ENCODE data around the gene TBC1D14. TPM values are rescaled to one million over a fixed set of nuclear protein-coding genes. Genes with fewer than 3 reads are reported as not detected.

Gene TBC1D14
- total and polyA plus RNA-seq, 5 experiments from 2014 or later: 34.8 to 78.2 (median 47.0) TPM

DNA sequence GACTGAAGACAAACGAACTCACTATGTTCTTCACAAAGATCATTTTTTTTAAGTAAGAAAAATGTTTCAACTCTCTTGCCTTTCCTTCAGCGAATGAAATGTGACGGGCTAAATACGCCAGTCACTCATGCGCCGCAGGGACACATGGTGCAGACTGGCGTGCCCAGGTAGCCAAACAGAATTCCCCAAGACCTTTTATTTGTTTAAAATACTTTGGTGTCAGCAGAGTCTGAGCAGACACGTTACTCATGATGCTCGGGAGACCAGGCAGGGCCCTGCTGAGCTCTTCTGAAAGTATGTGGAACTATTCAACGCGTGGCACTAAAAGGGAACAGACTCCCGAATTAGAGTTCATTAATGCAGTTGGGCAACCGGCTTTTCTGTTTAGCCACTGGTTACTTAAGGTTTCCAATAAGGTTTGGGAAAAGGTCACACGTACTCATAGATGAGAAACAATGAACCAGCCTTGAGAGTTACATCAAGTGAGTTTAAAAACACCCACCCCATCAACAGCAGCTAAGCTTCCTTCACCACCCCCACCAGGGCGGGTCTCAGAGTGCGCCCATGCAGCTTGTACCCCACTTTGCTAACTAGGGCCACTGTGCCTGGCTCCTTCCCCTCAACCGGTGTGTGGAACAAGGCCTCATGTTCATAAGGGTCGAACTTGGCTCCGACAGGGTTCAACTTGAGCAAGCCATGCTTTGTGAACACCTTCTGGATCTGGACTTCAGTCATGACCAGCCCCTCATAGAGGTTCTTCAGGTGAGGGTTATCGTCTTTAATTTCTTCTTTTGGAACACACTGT is 150.9 kb downstream of the TBC1D14 start:
- H3K4me3 Mint-ChIP-seq: no peak overlapping the region
- peaks cover 0 to 88% (median 11%) of the 10 kb centered on the region in 3 donors for H3K36me3 Mint-ChIP-seq
- peak overlapping the region in 2 of 10 donors; percentile 7 to 69 for H3K27ac Mint-ChIP-seq
- DNase-seq: no peak
- no peaks in the 10 kb centered on the region for H3K27me3 Mint-ChIP-seq
- POLR2A ChIA-PET: no interaction called here
- H3K4me1 Mint-ChIP-seq: peaks cover 4 to 28% (median 24%) of the 10 kb centered on the region in 4 donors
- no peaks in the 10 kb centered on the region for H3K9me3 Mint-ChIP-seq
- ATAC-seq: no peak

DNA sequence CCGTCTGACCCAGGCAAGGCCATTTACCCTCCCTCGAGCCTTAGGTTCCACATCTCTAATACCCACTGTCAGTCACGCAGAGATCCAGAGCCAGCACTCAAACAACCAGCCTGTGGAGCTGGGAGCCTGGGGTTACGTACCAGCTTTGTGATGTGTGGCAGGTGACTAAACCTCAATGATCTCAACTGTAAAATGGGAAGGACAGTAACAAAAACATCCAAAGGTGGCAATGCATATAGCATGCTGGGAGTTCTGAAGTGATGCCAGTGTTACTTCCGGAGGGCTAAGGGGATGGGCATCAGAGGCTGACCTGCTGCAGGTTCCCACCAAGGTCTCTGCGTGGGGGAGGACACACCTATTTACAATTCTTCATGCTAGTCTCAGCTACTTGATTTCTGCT is 152.2 kb downstream of the TBC1D14 start:
- no peaks in the 10 kb centered on the region for H3K9me3 Mint-ChIP-seq
- no peak overlapping the region for H3K27ac Mint-ChIP-seq
- DNase-seq (no peak), ATAC-seq (no peak)
- POLR2A ChIA-PET: interaction anchor here (0.5 to 3.6 kb wide), 3 partner anchors 17 to 146 kb away, joined by 3 to 12 read pairs (median 4); partner anchors contain the start of gene TADA2B
- no peak overlapping the region for H3K4me3 Mint-ChIP-seq
- peaks cover 3 to 38% (median 34%) of the 10 kb centered on the region in 4 donors for H3K4me1 Mint-ChIP-seq
- peaks cover 0 to 77% (median 11%) of the 10 kb centered on the region in 3 donors for H3K36me3 Mint-ChIP-seq
- no peaks in the 10 kb centered on the region for H3K27me3 Mint-ChIP-seq

DNA sequence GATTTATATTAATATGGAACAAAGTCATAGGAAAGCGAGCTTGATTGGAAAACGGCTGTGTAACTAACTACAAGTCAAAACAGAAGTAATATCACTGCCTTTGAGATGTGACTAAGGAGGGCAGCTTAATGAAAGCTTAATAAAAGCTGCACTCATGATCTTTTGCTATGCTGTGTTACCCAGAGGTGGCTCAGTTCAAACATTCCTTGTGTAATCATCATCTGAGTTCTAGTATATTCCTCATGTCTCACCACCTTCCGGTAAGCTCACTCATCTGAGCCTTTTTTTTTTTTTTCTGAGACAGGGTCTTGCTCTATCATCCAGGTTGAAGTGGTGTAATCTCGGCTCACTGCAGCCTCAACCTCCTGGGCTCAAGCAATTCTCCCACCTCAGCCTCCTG is 153.2 kb downstream of the TBC1D14 start:
- DNase-seq: no peak
- no peaks in the 10 kb centered on the region for H3K9me3 Mint-ChIP-seq
- POLR2A ChIA-PET: interaction anchor here (1.3 to 3.6 kb wide), 3 partner anchors 16 to 19 kb away, joined by 4 to 12 read pairs (median 4); partner anchors contain the start of gene TADA2B
- peaks cover 6 to 41% (median 39%) of the 10 kb centered on the region in 4 donors for H3K4me1 Mint-ChIP-seq
- peak overlapping the region in 2 of 10 donors; percentile 37 to 68 for H3K27ac Mint-ChIP-seq
- no peaks in the 10 kb centered on the region for H3K27me3 Mint-ChIP-seq
- H3K36me3 Mint-ChIP-seq: peaks cover 0 to 71% (median 11%) of the 10 kb centered on the region in 3 donors
- no peak for ATAC-seq
- no peak overlapping the region for H3K4me3 Mint-ChIP-seq

DNA sequence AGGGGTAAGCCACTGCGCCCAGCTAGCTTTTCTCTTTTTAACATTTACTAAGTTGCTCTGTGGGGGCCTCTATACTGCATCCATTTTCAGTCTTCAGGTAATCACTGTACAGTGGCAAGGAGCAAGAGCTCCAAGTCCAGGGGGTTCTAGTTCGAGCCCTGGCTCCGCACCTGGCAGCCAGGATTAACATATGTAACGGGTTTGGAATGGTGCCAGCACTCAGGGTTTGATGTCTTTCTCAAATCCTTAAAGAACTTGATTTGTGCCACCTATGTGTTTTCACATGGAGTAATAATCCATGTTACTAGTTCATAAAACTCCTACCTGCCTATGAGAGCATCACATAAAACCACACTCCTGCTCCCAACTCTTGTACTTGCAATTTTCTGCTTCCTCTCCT is 153.7 kb downstream of the TBC1D14 start:
- Mint-ChIP-seq H3K4me3 (no peak overlapping the region), H3K36me3 (peaks cover 0 to 66% (median 11%) of the 10 kb centered on the region in 3 donors), H3K9me3 (no peaks in the 10 kb centered on the region), H3K4me1 (peaks cover 8 to 47% (median 40%) of the 10 kb centered on the region in 4 donors), H3K27ac (peak overlapping the region in 9 of 10 donors; percentile 1 to 87 (median 45)), H3K27me3 (no peaks in the 10 kb centered on the region)
- POLR2A ChIA-PET: interaction anchor here (1.3 to 3.6 kb wide), 2 partner anchors 17 to 20 kb away, joined by 4 to 12 read pairs; partner anchors contain the start of gene TADA2B
- DNase-seq (no peak), ATAC-seq (no peak)

DNA sequence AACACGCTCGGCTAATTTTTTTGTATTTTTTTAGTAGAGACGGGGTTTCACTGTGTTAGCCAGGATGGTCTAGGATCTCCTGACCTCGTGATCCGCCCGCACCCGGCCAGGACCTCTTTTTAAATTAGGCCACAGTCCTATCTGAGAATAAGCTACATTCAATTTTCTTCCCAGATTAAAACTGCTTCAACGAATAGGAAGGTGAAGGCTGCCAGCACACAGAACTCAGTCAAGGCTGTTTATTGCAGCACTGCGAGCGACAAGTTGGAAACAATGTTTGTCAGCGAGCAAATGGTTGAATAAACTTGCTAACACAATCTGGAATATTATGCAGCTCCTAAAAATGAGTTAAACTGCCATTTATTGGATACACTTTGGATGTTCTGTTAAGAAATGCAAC is 156.4 kb downstream of the TBC1D14 start:
- peaks cover 0 to 42% (median 9%) of the 10 kb centered on the region in 3 donors for H3K36me3 Mint-ChIP-seq
- H3K27ac Mint-ChIP-seq: peak overlapping the region in 7 of 10 donors; percentile 28 to 93 (median 77)
- ATAC-seq (no peak), DNase-seq (no peak)
- peaks cover 0 to 3% (median 0%) of the 10 kb centered on the region in 5 donors for H3K27me3 Mint-ChIP-seq
- POLR2A ChIA-PET: interaction anchor here (0.6 to 8.6 kb wide), 7 partner anchors 9 to 757 kb away, joined by 3 to 172 read pairs (median 3); partner anchors contain the start of gene TADA2B
- H3K4me1 Mint-ChIP-seq: peaks cover 18 to 63% (median 52%) of the 10 kb centered on the region in 4 donors
- no peaks in the 10 kb centered on the region for H3K9me3 Mint-ChIP-seq
- H3K4me3 Mint-ChIP-seq: peak overlapping the region; percentile 85 to 98 (median 96)

DNA sequence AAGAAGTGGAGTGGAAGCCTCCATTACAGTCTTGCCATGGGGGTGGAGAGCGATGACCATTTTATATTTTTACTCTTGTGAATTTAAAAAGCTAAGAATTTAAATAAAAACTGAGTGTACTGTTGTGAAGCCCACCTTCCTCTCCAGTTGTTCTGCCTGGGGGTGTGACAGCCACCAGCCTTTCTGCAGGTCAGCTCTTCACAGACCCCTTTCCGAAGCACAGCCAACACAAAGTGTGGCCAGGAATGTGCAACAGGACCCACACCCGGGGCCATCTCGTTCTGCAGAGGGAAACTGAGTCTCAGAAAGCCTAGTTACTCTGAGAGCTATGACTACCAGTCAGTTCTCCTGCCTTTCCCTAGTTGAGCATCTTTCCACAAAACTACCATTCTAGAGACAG is 156.9 kb downstream of the TBC1D14 start:
- ATAC-seq: no peak
- H3K4me1 Mint-ChIP-seq: peaks cover 18 to 60% (median 52%) of the 10 kb centered on the region in 4 donors
- H3K36me3 Mint-ChIP-seq: peaks cover 0 to 37% (median 9%) of the 10 kb centered on the region in 3 donors
- POLR2A ChIA-PET: interaction anchor here (1.6 to 8.6 kb wide), 7 partner anchors 14 to 426 kb away, joined by 3 to 172 read pairs (median 15); partner anchors contain the start of genes MRFAP1, TADA2B and TBC1D14
- DNase-seq: no peak
- peak overlapping the region; percentile 85 to 98 (median 96) for H3K4me3 Mint-ChIP-seq
- H3K27me3 Mint-ChIP-seq: peaks cover 0 to 3% (median 0%) of the 10 kb centered on the region in 5 donors
- no peaks in the 10 kb centered on the region for H3K9me3 Mint-ChIP-seq
- peak overlapping the region; percentile 73 to 98 (median 88) for H3K27ac Mint-ChIP-seq

DNA sequence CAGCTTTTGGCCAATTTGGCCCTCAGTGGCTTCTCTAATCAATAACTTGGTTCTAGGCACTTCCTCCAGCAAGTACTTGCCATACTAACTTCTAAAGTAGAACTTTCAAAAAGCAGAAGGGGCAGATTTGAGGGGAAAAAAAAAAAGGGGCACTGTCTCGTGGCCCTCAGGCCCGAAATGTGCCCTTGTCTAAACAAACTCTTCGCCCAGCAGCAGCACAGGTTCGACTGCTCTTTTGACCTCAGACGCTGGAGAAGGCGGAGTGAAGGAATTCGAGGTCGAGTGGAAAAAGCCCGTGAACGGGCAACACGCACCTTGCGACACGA is 157.5 kb downstream of the TBC1D14 start:
- Mint-ChIP-seq H3K27ac (peak overlapping the region; percentile 73 to 98 (median 88)), H3K4me1 (peaks cover 18 to 59% (median 52%) of the 10 kb centered on the region in 4 donors)
- no peak for ATAC-seq

DNA sequence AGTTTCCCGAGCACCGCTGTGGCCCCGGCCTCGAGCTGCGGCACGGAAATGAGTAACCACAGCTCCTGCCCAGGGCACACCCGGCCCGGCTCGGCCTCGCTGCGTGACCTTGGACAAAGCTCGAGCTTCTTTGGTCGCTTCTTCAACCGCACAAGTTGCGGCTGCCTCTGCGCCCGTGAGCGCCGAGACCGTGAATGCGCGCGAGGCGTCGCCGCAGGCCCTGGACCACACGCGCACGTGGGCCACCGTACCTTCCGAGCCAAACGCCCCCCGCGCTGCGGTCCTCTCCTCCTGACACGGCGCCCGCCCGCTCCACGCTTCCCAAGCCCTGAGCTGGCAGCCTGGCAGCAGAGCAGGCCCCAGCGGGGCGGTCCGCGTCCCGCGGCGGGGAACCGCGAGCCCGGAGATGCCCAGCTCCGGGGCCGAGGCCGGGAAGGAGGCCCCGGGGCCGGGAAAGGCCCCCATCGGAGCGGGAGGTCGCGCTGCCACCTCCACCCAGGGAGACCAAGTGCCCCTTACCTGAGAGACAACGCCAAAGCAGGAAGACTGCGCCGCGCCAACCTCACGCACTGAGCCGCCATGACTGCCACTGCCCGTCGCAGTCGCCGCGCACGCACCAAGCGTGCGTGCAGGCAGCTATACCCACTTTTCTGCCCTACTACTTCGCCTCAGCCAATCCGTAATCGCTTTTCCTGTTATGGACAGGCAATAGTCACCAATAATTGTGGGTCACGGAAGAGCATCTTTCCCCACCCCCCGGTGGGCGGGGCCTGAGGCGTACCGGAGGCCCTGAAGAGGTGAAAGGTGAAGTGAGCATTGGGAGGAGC is 158.0 kb downstream of the TBC1D14 start, which contains the start of gene GRPEL1:
Gene GRPEL1 (minus strand): TSS at position 613 of the 827 bp plus-strand sequence. CDS start 32 bp downstream, at position 581.
- peaks cover 0 to 3% (median 0%) of the 10 kb centered on the region in 5 donors for H3K27me3 Mint-ChIP-seq
- peak within 1 kb of the TSS; percentile 85 to 98 (median 96) for H3K4me3 Mint-ChIP-seq
- peak; percentile 91 to 92 for ATAC-seq
- no peaks in the 10 kb centered on the region for H3K9me3 Mint-ChIP-seq
- H3K4me1 Mint-ChIP-seq: peaks cover 18 to 59% (median 52%) of the 10 kb centered on the region in 4 donors
- H3K36me3 Mint-ChIP-seq: peaks cover 0 to 25% (median 9%) of the 10 kb centered on the region in 3 donors
- peak within 1 kb of the TSS; percentile 91 to 98 (median 96) for H3K27ac Mint-ChIP-seq
- DNase-seq: peak; percentile 37 to 100 (median 100)
- POLR2A ChIA-PET: interaction anchor here (0.7 to 8.6 kb wide), 36 partner anchors 9 to 1091 kb away, joined by 3 to 172 read pairs (median 5); partner anchors contain the start of genes ABLIM2, BLOC1S4, KIAA0232 and MAN2B2

More for the DNA sequence above, 157.5 kb downstream of the TBC1D14 start:
- peaks cover 0 to 3% (median 0%) of the 10 kb centered on the region in 5 donors for H3K27me3 Mint-ChIP-seq
- H3K4me3 Mint-ChIP-seq: peak overlapping the region; percentile 85 to 98 (median 96)
- POLR2A ChIA-PET: interaction anchor here (0.9 to 8.6 kb wide), 23 partner anchors 8 to 492 kb away, joined by 3 to 172 read pairs (median 6); partner anchors contain the start of genes BLOC1S4, KIAA0232, MAN2B2 and MRFAP1
- no peaks in the 10 kb centered on the region for H3K9me3 Mint-ChIP-seq
- DNase-seq: no peak
- peaks cover 0 to 31% (median 9%) of the 10 kb centered on the region in 3 donors for H3K36me3 Mint-ChIP-seq

DNA sequence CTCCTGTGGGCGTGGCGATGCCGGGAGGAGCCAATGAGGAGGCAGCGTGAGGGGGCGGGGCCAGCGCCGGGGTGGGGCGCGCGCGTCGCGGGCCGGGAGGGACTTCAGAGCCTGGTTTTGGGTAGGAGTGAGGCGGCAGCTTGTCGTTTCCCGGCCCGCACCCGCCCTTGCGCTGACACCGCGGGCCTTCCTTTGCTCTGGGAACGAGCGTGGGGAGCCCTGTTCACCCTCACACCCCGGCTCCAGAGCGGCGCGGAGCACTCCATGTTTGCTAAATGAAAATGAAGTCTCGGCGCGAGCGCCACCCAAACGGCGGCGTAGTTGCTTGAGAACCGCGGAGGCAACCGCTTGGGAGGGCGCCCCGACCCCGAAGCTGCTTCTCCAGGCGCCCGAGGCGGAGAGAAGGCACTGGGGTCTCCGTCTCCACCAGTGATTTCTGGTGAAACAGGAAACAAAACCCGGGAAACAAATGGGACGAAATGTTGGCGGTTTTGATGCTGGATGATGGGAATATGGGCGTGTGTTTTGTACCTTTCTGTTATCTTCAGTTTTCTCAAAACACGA is 158.7 kb downstream of the TBC1D14 start:
- no peaks in the 10 kb centered on the region for H3K9me3 Mint-ChIP-seq
- H3K36me3 Mint-ChIP-seq: peaks cover 0 to 18% (median 3%) of the 10 kb centered on the region in 3 donors
- H3K27me3 Mint-ChIP-seq: peaks cover 0 to 3% (median 0%) of the 10 kb centered on the region in 5 donors
- no peak for ATAC-seq
- peak overlapping the region; percentile 91 to 98 (median 96) for H3K27ac Mint-ChIP-seq
- peak overlapping the region; percentile 85 to 98 (median 96) for H3K4me3 Mint-ChIP-seq
- peak in 1 of 10 donors; percentile 100 for DNase-seq
- peaks cover 18 to 59% (median 52%) of the 10 kb centered on the region in 4 donors for H3K4me1 Mint-ChIP-seq
- POLR2A ChIA-PET: interaction anchor here (0.6 to 8.6 kb wide), 36 partner anchors 9 to 1090 kb away, joined by 3 to 172 read pairs (median 5); partner anchors contain the start of genes ABLIM2, BLOC1S4, KIAA0232 and MAN2B2

DNA sequence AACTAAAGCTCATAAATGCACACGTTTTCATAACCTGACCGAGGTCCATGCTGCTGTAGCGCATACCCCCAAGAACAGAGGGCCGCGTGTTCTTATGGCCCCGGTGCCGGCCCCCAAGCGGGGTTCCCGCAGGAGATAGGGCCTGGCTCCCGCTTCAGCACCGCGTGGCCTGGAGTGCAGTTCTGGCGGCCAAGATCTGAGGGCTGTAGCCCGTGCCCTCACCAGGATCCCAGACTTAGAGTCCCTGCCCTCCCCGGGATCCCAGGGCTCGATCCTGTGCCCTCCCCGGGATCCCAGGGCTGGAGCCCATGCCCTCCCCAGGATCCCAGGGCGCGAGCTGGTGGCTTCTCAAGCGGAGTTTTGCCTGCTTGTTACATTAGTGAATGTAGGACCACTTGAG is 159.3 kb downstream of the TBC1D14 start:
- no peak for DNase-seq
- no peak for ATAC-seq
- Mint-ChIP-seq H3K9me3 (no peaks in the 10 kb centered on the region), H3K4me3 (peak overlapping the region; percentile 85 to 98 (median 96)), H3K27me3 (peaks cover 0 to 3% (median 0%) of the 10 kb centered on the region in 5 donors), H3K4me1 (peaks cover 18 to 53% (median 50%) of the 10 kb centered on the region in 4 donors), H3K36me3 (peaks cover 0 to 13% (median 0%) of the 10 kb centered on the region in 3 donors), H3K27ac (peak overlapping the region; percentile 91 to 98 (median 96))
- POLR2A ChIA-PET: interaction anchor here (0.6 to 8.6 kb wide), 17 partner anchors 10 to 893 kb away, joined by 3 to 172 read pairs (median 7); partner anchors contain the start of genes BLOC1S4, MAN2B2, TADA2B and TBC1D14

Data from naive thymus-derived CD8-positive, alpha-beta T cell (primary cell).